ENCODE results near the gene MAP6. TPM values are rescaled to one million over a fixed set of nuclear protein-coding genes. Genes with fewer than 3 reads are reported as not detected.

MAP6 gene
- total RNA-seq, 2 experiments from 2014 or later: not detected

DNA sequence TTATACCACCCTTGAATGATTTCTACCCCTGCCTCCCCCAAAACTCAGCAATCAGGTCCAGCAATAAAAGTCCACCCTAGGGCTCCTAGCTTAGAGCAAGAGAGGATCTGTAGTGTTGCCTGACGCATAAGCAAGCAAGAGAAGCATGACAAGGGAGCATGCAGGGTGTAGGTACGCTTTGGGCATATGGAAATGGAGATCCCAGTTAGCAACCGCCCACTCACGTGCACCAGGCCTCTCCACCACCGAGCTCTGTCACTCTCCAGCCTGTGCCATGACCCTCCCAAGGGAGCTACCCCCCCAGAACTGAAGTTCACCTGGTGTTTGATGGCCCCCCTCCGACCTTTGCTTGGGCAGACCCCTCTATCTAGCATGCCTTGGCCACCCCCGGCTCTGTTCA is 67.3 kb downstream of the MAP6 start:
- intact Hi-C loops (cut with DNase I, micrococcal nuclease): no loop called here
- no peak overlapping the region for H3K4me3 Mint-ChIP-seq
- H3K4me1 ChIP-seq (ENCODE audit: insufficient read depth, low read length): no peaks in the 10 kb centered on the region
- TF ChIP-seq, protein P1, sequence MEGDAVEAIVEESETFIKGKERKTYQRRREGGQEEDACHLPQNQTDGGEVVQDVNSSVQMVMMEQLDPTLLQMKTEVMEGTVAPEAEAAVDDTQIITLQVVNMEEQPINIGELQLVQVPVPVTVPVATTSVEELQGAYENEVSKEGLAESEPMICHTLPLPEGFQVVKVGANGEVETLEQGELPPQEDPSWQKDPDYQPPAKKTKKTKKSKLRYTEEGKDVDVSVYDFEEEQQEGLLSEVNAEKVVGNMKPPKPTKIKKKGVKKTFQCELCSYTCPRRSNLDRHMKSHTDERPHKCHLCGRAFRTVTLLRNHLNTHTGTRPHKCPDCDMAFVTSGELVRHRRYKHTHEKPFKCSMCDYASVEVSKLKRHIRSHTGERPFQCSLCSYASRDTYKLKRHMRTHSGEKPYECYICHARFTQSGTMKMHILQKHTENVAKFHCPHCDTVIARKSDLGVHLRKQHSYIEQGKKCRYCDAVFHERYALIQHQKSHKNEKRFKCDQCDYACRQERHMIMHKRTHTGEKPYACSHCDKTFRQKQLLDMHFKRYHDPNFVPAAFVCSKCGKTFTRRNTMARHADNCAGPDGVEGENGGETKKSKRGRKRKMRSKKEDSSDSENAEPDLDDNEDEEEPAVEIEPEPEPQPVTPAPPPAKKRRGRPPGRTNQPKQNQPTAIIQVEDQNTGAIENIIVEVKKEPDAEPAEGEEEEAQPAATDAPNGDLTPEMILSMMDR (IDR thresholded peaks at IDR 0.05): no peak
- H3K27ac ChIP-seq (ENCODE audit: low read depth in 1 of 2, low read length in 2 of 2): no peak overlapping the region
- POLR2A ChIA-PET: no interaction called here
- CTCF ChIA-PET: no interaction called here
- no peaks in the 10 kb centered on the region for H3K9me3 Mint-ChIP-seq
- ATAC-seq (ENCODE audit: poor library complexity) (no peak), DNase-seq (no peak)
- no peaks in the 10 kb centered on the region for H3K27me3 ChIP-seq (ENCODE audit: control insufficient read depth in 1 of 2, insufficient read depth in 2 of 2, low read length in 2 of 2)
- peaks cover 0 to 5% of the 10 kb centered on the region in 2 experiments for H3K9me3 ChIP-seq (ENCODE audit: control insufficient read depth in 1 of 2, insufficient read depth in 1 of 2, low read length in 2 of 2)
- H3K4me3 ChIP-seq (ENCODE audit: low read length): no peak overlapping the region
- no peaks in the 10 kb centered on the region for H3K4me1 Mint-ChIP-seq (ENCODE audit: low read depth)
- no peaks in the 10 kb centered on the region for H3K36me3 ChIP-seq (ENCODE audit: insufficient read depth, low read length)
- no peaks in the 10 kb centered on the region for H3K27me3 Mint-ChIP-seq
- H3K36me3 Mint-ChIP-seq (ENCODE audit: low read depth): no peaks in the 10 kb centered on the region
- no peak overlapping the region for H3K27ac Mint-ChIP-seq

DNA sequence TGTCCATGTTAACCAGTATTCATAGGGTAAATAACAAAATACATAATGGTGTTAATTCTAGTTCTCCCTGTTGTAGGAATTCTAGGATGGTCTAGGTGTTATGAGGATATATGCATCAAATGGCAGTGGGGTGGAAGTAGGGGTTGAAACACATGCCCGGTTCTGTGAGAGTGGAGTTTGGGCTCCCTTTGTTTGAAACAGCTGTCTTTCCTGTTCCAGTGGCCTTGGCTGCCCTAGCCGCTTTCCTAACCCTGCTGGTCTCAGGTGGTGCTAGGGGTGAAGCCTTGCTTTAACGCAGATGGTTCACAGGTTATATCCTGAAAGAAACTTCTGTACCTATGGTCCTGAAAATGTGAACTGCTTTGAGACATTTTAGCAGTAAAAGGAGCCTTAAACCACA is 68.5 kb downstream of the MAP6 start:
- Histone ChIP-seq H3K4me1 (ENCODE audit: insufficient read depth, low read length) (no peaks in the 10 kb centered on the region), H3K27ac (ENCODE audit: low read depth in 1 of 2, low read length in 2 of 2) (no peak overlapping the region), H3K36me3 (ENCODE audit: insufficient read depth, low read length) (no peaks in the 10 kb centered on the region), H3K9me3 (ENCODE audit: control insufficient read depth in 1 of 2, insufficient read depth in 1 of 2, low read length in 2 of 2) (peaks cover 0 to 5% of the 10 kb centered on the region in 2 experiments), H3K4me3 (ENCODE audit: low read length) (no peak overlapping the region), H3K27me3 (ENCODE audit: control insufficient read depth in 1 of 2, insufficient read depth in 2 of 2, low read length in 2 of 2) (no peaks in the 10 kb centered on the region)
- Mint-ChIP-seq H3K36me3 (ENCODE audit: low read depth) (no peaks in the 10 kb centered on the region), H3K27ac (no peak overlapping the region), H3K4me3 (no peak overlapping the region), H3K27me3 (no peaks in the 10 kb centered on the region), H3K9me3 (no peaks in the 10 kb centered on the region), H3K4me1 (ENCODE audit: low read depth) (no peaks in the 10 kb centered on the region)
- DNase-seq (no peak), ATAC-seq (ENCODE audit: poor library complexity) (no peak)
- intact Hi-C loops (cut with DNase I, micrococcal nuclease): no loop called here
- POLR2A ChIA-PET: no interaction called here
- CTCF ChIA-PET: no interaction called here
- TF ChIP-seq, protein P1 (IDR thresholded peaks at IDR 0.05): no peak

DNA sequence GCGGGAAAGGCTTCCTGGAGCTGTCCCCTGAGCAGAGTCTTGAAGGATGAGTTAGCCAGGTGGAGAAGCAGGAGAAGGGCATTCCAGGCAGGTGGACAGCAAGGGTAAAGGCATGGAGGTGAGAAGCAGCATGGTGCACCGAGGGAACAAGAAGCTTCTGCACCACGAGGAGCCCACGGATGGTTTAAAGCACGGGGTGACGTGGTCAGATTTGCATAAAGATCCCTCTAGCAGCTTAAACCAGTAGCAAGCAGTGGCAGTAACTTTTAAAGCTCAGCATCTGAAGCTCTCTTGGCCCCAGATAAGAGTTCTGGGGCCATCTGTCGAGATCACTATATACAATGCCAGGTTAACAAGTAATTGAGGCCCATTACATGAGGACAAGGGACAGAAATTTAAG is 69.9 kb downstream of the MAP6 start:
- Mint-ChIP-seq H3K4me1 (ENCODE audit: low read depth) (no peaks in the 10 kb centered on the region), H3K27ac (no peak overlapping the region), H3K27me3 (no peaks in the 10 kb centered on the region), H3K9me3 (no peaks in the 10 kb centered on the region), H3K36me3 (ENCODE audit: low read depth) (no peaks in the 10 kb centered on the region), H3K4me3 (no peak overlapping the region)
- Histone ChIP-seq H3K4me3 (ENCODE audit: low read length) (no peak overlapping the region), H3K4me1 (ENCODE audit: insufficient read depth, low read length) (no peaks in the 10 kb centered on the region), H3K27ac (ENCODE audit: low read depth in 1 of 2, low read length in 2 of 2) (no peak overlapping the region), H3K27me3 (ENCODE audit: control insufficient read depth in 1 of 2, insufficient read depth in 2 of 2, low read length in 2 of 2) (no peaks in the 10 kb centered on the region), H3K36me3 (ENCODE audit: insufficient read depth, low read length) (no peaks in the 10 kb centered on the region), H3K9me3 (ENCODE audit: control insufficient read depth in 1 of 2, insufficient read depth in 1 of 2, low read length in 2 of 2) (peaks cover 0 to 5% of the 10 kb centered on the region in 2 experiments)
- POLR2A ChIA-PET: no interaction called here
- TF ChIP-seq, protein P1 (IDR thresholded peaks at IDR 0.05): no peak
- DNase-seq (no peak), ATAC-seq (ENCODE audit: poor library complexity) (no peak)
- intact Hi-C loops (cut with DNase I, micrococcal nuclease): no loop called here
- CTCF ChIA-PET: no interaction called here
